NOMO-1 treated with dmso at 0.1 percent for 144 hours (cell line): ENCODE data around the gene ATP1A3.
"Not testable (repeated sequence)": the region's sequence is repeated elsewhere in the genome, so short reads cannot be mapped to it uniquely, and the experiment has no call there.

Source experiments
- DNase-seq: peaks from one replicate; lab custom pipeline; 2025; ENCODE audit not compliant: unreplicated experiment; lab: John Stamatoyannopoulos, UW

ATP1A3 gene

GRCh38 chr19:42012747-42013146, 18.7 kb upstream of the ATP1A3 start:
- DNase-seq, result not testable (repeated sequence)

GRCh38 chr19:42010245-42011126, 16.5 kb upstream of the ATP1A3 start:
- no peak for DNase-seq

- no peak for DNase-seq
These were observed 12.5 kb upstream of the ATP1A3 start for GRCh38 chr19:42006569-42006968.

GRCh38 chr19:42005504-42005903, 11.5 kb upstream of the ATP1A3 start:
- no peak for DNase-seq

- no peak for DNase-seq
These were observed 9.7 kb upstream of the ATP1A3 start for GRCh38 chr19:42003506-42004294.

GRCh38 chr19:41999878-42000208, 5.8 kb upstream of the ATP1A3 start:
- DNase-seq, result no peak

GRCh38 chr19:41999071-41999877, 5.2 kb upstream of the ATP1A3 start:
- no peak for DNase-seq

GRCh38 chr19:41998246-41999020, 4.4 kb upstream of the ATP1A3 start:
- DNase-seq, result no peak

- DNase-seq, result no peak
These were observed 3.8 kb upstream of the ATP1A3 start for GRCh38 chr19:41997851-41998229.

- no peak for DNase-seq
These were observed 3.3 kb upstream of the ATP1A3 start for GRCh38 chr19:41997121-41997850.

- DNase-seq, result no peak
These were observed 2.1 kb upstream of the ATP1A3 start for GRCh38 chr19:41995959-41996797.

- no peak for DNase-seq
These were observed 1.2 kb upstream of the ATP1A3 start for GRCh38 chr19:41994994-41995958.

- DNase-seq, result no peak
These were observed 516 bp upstream of the ATP1A3 start for GRCh38 chr19:41994521-41994971.

- DNase-seq, result not testable (repeated sequence)
These were observed 2.0 kb downstream of the ATP1A3 start for GRCh38 chr19:41991925-41992569.

GRCh38 chr19:41991025-41991424, 3.0 kb downstream of the ATP1A3 start:
- DNase-seq, result no peak

- no peak for DNase-seq
These were observed 3.4 kb downstream of the ATP1A3 start for GRCh38 chr19:41990615-41991014.

GRCh38 chr19:41990028-41990427, 4.0 kb downstream of the ATP1A3 start:
- no peak for DNase-seq
